Measurements from ENCODE around the gene ZNF276.
"Not testable (repeated sequence)": the region's sequence is repeated elsewhere in the genome, so short reads cannot be mapped to it uniquely, and the experiment has no call there.

Gene ZNF276, protein sequence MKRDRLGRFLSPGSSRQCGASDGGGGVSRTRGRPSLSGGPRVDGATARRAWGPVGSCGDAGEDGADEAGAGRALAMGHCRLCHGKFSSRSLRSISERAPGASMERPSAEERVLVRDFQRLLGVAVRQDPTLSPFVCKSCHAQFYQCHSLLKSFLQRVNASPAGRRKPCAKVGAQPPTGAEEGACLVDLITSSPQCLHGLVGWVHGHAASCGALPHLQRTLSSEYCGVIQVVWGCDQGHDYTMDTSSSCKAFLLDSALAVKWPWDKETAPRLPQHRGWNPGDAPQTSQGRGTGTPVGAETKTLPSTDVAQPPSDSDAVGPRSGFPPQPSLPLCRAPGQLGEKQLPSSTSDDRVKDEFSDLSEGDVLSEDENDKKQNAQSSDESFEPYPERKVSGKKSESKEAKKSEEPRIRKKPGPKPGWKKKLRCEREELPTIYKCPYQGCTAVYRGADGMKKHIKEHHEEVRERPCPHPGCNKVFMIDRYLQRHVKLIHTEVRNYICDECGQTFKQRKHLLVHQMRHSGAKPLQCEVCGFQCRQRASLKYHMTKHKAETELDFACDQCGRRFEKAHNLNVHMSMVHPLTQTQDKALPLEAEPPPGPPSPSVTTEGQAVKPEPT
- 58.4 to 323 reads per million in 2 experiments for total RNA-seq

DNA sequence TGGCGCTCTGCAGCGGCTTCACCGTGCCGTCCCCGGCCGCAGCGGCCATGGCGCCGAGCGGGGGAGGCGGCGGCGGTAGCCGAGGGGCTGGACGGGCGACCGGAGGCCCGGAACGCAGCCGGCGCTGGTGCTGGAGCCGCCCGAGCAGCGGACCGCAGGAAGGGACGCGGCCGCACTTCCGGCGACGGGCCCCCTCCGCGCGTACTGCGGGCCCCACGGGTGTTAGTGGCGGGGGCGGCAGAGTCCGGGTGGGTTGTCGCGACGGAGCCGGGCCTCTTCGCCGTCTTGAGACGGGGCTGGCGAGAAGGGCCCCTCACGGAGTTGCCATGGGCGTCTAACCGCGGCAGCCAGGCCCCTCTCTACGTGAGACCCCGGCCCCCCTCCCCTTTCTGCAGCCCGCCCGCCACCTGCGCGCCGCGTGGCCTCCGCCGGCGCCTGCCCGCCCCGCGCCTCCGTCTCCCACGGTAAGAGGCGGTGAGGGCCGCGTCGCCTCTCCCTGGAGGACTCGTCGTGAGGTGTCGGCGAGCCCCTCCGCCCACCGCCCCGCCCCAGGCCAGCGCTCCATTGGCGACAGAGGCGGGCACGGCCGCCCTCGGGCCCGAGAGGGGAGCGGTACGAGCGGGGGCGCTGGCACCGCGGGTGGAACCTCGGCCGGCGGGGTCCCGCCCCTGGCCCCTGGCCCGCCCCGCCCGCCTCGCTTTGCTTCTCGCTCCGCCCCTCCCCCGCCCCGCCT lies at the start of gene ZNF276, which contains the start of gene VPS9D1:
Gene ZNF276, plus strand, starts transcription at position 725 of the 733 bp plus-strand sequence. CDS start 104 bp downstream, outside the sequence.
Gene VPS9D1, minus strand, starts transcription at position 86 of the 733 bp plus-strand sequence. Its CDS starts 37 bp downstream, at position 49.
- DNase-seq (ENCODE audit: low read depth) = peak; percentile 82

DNA sequence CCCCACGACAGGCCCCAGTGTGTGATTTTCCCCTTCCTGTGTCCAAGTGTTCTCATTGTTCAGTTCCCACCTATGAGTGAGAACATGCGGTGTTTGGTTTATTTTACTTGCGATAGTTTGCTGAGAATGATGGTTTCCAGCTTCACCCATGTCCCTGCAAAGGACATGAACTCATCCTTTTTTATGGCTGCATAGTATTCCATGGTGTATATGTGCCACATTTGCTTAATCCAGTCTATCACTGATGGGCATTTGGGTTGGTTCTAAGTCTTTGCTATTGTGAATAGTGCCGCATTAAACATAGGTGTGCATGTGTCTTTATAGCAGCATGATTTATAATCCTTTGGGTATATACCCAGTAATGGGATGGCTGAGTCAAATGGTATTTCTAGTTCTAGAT lies 49.8 kb upstream of the ZNF276 start:
- not testable (repeated sequence) for DNase-seq (ENCODE audit: low read depth)

DNA sequence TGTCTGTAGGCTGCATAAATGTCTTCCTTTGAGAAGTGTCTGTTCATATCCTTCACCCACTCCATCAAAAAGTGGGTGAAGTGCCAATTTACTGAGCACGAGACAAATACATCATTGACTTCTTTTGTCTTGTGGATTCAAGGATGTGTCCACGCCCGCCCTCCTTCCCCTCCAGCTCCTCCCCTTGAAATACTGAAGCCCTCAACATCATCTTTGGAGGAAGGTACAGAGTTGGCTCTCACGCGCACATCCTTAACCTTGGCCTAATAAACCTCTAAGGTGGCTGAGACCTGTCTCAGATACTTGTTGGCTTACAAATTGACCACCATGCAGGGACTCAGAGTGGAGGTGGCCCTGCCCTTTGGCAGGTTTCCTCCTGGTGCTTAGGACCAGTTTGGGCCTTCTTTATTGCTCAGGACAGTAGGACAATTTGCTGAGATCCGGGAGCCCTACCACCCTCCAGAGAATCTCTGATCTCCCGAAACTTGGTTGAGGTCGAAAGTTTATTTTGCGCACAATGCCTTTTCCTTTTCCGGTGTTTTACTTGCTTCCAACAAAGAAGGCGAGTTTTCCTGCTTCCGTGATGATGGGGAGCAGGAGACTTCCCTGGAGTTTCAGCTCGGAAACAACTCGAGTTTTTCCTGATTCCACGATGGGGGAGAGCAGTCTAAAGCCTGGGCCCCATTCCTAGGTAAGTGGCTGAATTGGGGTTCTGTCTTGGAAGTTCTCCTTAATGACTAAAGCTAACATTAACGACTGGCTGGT lies 49.0 kb upstream of the ZNF276 start:
- no peak for DNase-seq (ENCODE audit: low read depth)

DNA sequence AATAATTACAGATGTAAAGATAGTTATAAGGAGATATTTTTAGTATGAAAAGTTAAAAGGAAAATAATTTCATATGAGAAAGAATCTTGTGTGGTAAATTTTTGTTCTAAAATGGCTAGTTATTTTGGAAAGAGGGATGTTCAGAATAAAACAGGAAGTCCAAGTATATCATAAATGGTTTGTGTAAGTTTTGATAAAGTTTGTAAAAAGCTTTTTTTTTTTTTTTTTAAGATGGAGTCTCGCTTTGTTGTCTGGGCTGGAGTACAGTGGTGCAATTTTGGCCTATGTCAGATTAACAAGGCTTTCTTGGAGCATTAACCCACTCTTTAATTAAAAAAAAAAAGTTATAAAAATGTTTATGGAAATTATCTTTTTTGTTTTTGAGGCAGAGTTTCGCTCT lies 43.1 kb upstream of the ZNF276 start:
- DNase-seq (ENCODE audit: low read depth) = no peak

DNA sequence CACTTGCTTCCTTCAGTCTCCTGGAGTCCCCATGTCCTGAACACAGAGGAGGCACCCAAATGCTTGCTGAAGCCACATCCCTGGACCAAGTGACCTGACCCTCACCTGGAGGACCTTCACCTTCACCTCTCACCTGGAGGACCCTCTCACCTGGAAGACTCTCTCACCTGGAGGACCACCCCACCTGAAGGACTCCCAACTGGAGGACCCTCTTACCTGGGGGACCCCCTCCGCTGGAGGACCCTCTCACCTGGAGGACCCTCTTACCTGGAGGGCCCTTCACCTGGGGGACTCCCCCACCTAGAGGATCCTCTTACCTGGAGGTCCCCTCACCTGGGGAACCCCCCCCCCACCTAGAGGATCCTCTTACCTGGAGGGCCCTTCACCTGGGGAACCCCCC lies 35.4 kb upstream of the ZNF276 start:
- DNase-seq (ENCODE audit: low read depth) = no peak

DNA sequence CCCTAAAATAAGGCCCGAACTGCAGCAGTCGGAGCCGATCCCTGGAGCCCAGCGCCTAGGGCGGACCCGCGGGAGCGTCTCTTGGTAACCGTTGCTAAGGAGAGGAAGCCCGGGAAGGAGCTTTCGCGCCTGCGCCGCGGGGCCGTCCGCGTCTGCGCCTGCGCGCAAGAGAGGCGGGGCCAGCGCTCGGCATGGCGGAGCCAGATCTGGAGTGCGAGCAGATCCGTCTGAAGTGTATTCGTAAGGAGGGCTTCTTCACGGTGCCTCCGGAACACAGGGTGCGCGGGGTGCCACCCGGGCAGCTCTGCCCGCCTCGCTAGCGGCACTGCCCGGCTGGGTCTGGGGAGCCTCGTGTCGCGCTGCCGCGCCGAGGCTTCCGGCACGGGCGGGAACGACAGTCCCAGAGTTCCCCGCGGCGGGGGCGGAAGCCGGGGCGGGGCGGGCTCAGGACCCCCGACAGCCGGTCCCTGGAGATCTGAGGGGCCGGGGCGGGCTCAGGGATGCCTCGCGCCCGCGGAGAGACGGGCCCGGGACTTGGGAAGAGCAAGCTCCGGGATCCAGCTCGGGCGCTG lies 34.7 kb upstream of the ZNF276 start, which contains the start of gene CDK10:
Gene CDK10, plus strand, starts transcription at position 170 of the 572 bp plus-strand sequence. Its CDS starts 22 bp downstream, at position 192.
- peak; percentile 80 for DNase-seq (ENCODE audit: low read depth)

DNA sequence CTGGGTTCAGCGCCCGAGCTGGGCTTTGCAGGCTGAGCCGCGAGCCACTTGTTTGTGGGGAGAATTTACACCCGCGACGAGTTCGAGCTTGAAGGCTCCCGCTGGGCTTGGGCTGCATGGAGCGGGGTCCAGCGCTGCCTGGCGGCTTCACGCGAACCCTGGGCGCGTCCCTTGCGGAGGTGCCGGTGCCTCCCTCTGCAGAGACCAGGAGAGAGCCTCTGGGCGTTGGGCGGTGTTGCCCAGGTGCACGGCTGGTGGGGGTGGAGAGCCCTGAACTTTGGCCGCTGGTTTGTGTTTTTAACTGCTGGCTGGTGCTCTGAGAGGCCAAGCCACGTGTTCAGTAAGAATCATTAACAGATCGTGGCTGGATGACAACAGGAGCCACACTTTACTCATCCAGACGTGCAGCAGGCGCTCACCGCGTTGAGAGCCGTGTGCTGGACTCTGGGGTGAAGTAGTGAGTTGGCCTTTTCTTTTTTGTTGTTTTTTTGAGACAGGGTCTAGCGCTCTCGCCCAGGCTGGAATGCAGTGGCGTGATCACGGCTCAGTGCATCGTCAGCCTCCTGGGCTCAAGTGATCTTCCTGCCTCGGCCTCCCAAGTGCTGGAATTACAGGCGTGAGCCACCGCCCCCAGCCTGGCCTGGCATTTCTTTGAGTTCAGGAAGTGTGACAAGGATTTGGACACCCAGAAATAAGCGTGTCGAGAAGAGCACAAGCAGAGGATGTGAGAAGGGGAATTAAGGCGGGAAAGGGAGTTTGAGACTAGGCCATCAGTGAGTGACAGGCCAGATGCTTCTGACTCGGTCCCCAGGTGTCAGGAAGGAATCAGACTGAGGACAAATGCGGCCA lies 34.0 kb upstream of the ZNF276 start:
- no peak for DNase-seq (ENCODE audit: low read depth)

DNA sequence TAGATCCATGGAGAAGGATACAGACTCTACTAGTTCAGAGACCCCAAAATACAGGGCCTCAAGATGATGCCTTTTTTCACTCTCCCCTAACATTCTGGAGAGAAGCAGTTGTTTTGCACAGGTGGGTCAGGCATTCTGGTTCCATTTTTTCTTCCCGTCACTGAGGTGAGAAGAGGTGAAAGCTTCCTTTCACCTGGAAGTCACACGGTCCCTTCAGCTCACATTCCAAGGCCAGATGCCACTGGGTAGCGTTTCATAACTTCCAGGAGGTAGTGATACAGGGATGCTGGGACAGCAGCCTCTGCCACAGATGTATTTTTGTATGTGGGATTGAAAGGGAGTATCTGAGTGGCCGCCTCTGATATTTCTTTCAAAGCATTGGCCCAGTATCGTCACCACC lies 32.9 kb upstream of the ZNF276 start:
- no peak for DNase-seq (ENCODE audit: low read depth)

DNA sequence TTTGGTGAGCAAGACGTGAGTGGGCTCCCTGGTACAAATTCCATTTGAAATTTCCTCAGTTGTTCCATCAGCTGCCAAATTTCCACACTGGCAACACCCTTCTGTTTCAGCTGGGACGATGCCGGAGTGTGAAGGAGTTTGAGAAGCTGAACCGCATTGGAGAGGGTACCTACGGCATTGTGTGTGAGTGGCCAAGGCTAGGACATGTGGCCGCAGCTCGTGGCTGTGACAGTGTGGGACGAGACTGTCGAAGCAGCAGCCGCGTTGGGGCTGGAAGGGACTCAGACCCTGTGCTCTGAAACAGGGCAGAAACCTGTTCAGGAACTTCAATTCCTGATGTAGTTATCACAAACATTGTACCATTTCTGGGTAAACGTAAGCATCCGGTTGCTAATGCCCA lies 32.2 kb upstream of the ZNF276 start:
- no peak for DNase-seq (ENCODE audit: low read depth)

DNA sequence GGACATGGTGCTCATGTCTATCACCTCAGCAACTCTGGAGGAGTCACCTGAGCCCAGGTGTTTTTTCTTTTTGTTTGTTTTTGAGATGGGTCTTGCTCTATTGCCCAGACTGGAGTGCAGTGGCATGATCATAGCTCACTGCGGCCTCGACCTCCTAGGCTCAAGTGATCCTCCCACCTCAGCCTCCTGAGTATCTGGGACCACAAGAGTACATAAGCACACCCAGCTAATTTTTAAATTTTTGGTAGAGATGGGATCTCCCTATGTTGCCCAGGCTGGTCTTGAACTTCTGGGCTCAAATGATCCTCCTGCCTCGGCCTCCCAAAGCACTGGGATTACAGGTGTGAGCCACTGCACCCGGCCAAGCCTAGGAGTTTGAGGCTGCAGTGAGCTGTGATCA lies 31.7 kb upstream of the ZNF276 start:
- DNase-seq (ENCODE audit: low read depth) = not testable (repeated sequence)

DNA sequence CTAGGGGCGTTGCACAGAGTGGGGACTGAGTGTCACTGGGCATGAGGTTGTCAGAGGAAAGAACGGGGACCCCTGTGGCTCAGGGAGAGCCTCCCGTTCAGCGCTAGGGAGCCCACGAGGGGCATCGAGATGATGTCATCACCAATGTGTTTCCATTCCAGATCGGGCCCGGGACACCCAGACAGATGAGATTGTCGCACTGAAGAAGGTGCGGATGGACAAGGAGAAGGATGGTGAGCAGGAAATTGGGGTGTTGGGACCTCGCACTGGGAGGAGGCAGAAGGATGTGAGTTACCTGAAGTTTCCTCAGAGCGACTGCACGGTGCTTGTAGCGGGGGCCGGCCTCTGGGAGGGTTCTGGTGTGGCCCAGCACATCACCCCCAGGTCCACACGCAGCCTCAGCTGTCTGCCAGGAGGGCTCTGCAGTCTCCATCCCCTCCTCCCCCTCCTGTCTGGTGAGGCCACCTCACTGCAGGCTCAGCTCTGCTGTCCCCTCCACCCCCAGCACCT lies 30.9 kb upstream of the ZNF276 start:
- DNase-seq (ENCODE audit: low read depth) = no peak

DNA sequence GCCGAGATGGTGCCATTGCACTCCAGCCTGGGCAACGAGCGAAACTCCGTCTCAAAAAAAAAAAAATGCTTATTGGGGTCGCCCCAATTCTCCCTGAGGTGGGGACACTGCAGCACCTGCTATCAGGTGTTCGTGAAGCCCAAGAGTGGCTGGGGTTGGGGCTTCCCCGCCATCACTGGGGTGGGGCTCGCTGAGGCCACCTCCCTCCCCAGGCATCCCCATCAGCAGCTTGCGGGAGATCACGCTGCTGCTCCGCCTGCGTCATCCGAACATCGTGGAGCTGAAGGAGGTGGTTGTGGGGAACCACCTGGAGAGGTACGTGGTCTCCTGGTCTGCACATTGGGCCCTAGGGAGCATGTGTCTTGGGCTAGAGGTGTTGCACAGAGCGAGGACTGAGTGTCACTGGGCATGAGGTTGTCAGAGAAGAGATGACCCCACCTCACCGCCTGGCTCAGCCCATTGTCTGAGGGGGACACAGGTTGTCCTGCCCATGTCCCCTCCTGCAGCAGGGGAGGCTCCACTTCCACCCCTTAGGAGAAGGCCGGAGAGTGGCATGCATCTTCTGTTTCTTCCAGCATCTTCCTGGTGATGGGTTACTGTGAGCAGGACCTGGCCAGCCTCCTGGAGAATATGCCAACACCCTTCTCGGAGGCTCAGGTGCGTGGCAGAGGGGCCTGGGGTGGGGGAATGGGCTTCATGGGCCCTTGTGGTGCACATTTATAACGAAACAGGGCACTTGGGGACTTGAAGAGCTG lies 29.9 kb upstream of the ZNF276 start:
- no peak for DNase-seq (ENCODE audit: low read depth)

DNA sequence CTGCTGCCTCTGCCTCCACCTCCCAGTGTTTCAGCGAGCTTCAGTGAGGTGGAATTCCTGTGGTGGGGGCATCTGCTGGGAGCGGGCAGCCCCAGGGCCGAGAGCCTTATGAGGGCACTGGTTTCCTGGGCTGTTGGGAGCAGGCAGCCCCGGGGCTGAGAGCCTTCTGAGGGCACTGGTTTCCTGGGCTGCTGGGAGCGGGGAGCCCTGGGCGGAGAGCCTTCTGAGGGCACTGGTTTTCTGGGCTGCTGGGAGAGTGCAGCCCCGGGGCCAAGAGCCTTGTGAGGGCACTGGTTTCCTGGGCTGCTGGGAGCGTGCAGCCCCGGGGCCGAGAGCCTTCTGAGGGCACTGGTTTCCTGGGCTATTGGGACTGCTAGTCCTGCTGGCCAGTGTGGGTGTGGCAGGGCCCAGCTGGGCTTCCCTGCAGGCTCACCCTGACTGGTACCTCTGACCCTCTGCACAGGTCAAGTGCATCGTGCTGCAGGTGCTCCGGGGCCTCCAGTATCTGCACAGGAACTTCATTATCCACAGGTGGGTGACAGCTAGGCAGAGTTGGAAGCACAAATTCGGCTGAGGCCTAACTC lies 29.3 kb upstream of the ZNF276 start:
- no peak for DNase-seq (ENCODE audit: low read depth)

DNA sequence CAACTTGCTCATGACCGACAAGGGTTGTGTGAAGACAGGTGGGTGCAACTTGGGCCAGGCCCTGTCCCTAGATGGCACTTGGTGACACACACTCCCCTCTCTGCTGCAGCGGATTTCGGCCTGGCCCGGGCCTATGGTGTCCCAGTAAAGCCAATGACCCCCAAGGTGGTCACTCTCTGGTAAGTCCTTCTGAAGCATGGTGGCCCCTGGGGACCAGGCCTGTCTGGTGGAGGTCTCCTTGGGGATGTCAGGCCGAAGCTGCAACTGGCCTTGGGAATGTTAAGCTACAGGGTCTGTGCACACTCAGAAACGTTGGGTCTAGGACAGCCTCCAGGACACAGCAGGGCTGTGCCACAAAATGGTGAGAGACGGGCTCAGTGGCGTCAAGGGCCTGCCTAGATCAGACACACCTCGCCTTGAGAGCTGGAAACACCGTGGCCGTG lies 28.0 kb upstream of the ZNF276 start:
- DNase-seq (ENCODE audit: low read depth) = no peak

DNA sequence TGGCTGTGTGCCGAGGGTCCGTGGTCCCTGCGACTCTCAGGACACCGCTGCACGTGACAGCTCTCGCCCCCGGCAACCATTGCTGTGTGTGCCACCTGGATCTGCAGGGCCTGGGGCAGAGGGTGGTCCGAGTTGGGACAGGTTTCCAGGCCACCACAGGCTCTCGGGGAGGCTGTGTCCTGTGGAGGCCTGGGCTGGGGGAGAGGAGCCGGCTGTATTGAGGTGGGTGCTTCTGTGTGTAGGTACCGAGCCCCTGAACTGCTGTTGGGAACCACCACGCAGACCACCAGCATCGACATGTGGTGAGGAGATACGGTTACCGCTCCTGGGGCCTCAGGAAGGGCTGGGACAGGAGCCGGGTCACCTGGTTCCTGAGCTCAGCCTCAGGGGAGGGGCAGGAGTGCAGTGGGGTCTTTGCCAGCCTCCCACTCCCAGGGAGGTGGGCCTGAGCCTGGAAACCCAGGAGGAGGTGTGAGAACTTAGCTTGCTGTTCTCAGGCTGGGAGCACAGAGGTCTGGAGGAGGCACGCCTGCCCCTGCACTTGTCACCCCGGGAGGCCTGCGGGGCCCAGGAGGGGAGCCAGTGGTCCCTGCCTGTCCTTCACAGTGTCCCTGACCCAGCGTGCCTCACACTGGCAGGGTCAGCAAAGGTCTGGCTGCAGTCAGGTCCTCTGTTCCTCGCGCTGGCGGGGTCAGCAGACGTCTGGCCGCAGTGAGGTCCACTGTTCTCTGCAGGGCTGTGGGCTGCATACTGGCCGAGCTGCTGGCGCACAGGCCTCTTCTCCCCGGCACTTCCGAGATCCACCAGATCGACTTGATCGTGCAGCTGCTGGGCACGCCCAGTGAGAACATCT lies 27.2 kb upstream of the ZNF276 start:
- no peak for DNase-seq (ENCODE audit: low read depth)

DNA sequence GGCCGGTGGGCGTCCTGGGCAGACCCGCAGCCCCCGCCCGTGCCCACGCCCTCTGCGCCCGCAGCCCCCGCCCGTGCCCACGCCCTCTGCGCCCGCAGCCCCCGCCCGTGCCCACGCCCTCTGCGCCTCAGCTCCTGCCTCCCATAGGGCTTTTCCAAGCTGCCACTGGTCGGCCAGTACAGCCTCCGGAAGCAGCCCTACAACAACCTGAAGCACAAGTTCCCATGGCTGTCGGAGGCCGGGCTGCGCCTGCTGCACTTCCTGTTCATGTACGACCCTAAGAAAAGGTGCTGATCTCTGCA lies 26.6 kb upstream of the ZNF276 start:
- DNase-seq (ENCODE audit: low read depth) = not testable (repeated sequence)

DNA sequence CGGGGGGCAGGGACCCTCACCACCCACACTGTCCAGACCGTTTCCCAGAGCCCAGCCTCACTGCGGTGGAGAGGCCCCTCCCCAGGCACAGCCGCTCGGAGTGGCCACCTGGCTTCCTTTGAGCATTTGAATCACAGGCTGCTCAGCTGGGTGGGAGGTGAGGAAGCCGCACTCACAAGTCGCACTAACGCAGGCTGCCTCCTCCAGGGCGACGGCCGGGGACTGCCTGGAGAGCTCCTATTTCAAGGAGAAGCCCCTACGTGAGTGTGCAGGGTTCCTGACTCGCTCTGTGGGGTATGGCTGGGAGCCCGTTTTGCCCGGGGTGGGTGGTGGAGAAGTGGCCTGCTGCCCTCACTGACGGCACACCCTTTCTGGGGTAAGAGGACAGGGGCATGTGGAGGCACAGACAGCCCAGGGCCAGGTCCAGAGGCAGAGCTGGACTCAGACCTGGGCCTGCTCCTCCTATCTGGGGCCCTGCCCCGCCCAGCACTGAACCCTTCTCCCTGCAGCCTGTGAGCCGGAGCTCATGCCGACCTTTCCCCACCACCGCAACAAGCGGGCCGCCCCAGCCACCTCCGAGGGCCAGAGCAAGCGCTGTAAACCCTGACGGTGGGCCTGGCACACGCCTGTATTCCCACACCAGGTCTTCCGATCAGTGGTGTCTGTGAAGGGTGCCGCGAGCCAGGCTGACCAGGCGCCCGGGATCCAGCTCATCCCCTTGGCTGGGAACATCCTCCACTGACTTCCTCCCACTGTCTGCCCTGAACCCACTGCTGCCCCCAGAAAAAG lies 26.1 kb upstream of the ZNF276 start:
- DNase-seq (ENCODE audit: low read depth) = no peak
